Mucosa of rectum (tissue), 2 donors: Measurements from ENCODE around the gene MIOX.

Experiments used
- H3K27ac ChIP-seq, 2 donors: one replicate each; pipeline ENCODE4 v1.7.0; 2013; ENCODE audit warnings: inconsistent platforms in 2 of 2, low read depth in 2 of 2, low read length in 2 of 2
- H3K27me3 ChIP-seq, 2 donors: one replicate each; pipeline ENCODE4 v1.7.0; 2013; ENCODE audit warnings: low read length in 2 of 2; ENCODE audit not compliant: control insufficient read depth in 2 of 2, insufficient read depth in 2 of 2
- H3K36me3 ChIP-seq, 2 donors: one replicate each; pipeline ENCODE4 v1.7.0; 2013; ENCODE audit warnings: low read length in 2 of 2; ENCODE audit not compliant: control insufficient read depth in 2 of 2, insufficient read depth in 2 of 2
- H3K4me1 ChIP-seq, 2 donors: one replicate each; pipeline ENCODE4 v1.7.0; 2013; ENCODE audit warnings: low read length in 2 of 2, mild to moderate bottlenecking in 1 of 2; ENCODE audit not compliant: control insufficient read depth in 2 of 2, insufficient read depth in 2 of 2
- H3K4me3 ChIP-seq, 2 donors: one replicate each; pipeline ENCODE4 v1.7.0; 2013; ENCODE audit warnings: low read length in 2 of 2
- H3K9ac ChIP-seq, 2 donors: one replicate each; pipeline ENCODE4 v1.7.0; 2013; ENCODE audit warnings: low read length in 2 of 2, low read depth in 1 of 2, mild to moderate bottlenecking in 1 of 2
- H3K9me3 ChIP-seq, 2 donors: one replicate each; pipeline ENCODE4 v1.7.0; 2013; ENCODE audit warnings: low read length in 2 of 2; ENCODE audit not compliant: control insufficient read depth in 2 of 2
- donor health status: healthy.
- donor health status: Normal muscosa, but diverticular disease.

Gene MIOX

GRCh38 chr22:50505776-50506610 lies 19.3 kb downstream of the MIOX start:
- H3K4me3 ChIP-seq, result peak overlapping the region in 1 of 2 donors; percentile 80
- H3K4me1 ChIP-seq, result peaks cover 14 to 20% of the 10 kb centered on the region in 2 donors
- H3K9ac ChIP-seq, result peak overlapping the region in 1 of 2 donors; percentile 93

GRCh38 chr22:50506611-50507420 lies 20.2 kb downstream of the MIOX start:
- H3K36me3 ChIP-seq, result peaks cover 10 to 13% of the 10 kb centered on the region in 2 donors
- peak overlapping the region; percentile 80 to 96 for H3K4me3 ChIP-seq
- H3K9ac ChIP-seq, result peak overlapping the region; percentile 71 to 93
- peak overlapping the region; percentile 70 to 89 for H3K27ac ChIP-seq
- H3K9me3 ChIP-seq, result no peaks in the 10 kb centered on the region
- no peaks in the 10 kb centered on the region for H3K27me3 ChIP-seq
- peaks cover 14 to 20% of the 10 kb centered on the region in 2 donors for H3K4me1 ChIP-seq

More at GRCh38 chr22:50505776-50506610, 19.3 kb downstream of the MIOX start:
- Histone ChIP-seq H3K9me3 (no peaks in the 10 kb centered on the region), H3K27me3 (no peaks in the 10 kb centered on the region), H3K36me3 (peaks cover 10 to 13% of the 10 kb centered on the region in 2 donors), H3K27ac (no peak overlapping the region)

- Histone ChIP-seq H3K4me1 (peaks cover 14 to 20% of the 10 kb centered on the region in 2 donors), H3K4me3 (peak within 1 kb of the TSS; percentile 80 to 96), H3K9ac (peak within 1 kb of the TSS; percentile 71 to 93), H3K36me3 (peaks cover 10 to 12% of the 10 kb centered on the region in 2 donors), H3K27me3 (no peaks in the 10 kb centered on the region), H3K9me3 (no peaks in the 10 kb centered on the region), H3K27ac (peak within 1 kb of the TSS; percentile 87 to 89)
Observed at GRCh38 chr22:50507421-50507990, 20.8 kb downstream of the MIOX start, which contains the start of gene LMF2. LMF2 (minus strand) TSS chr22:50507702; CDS start chr22:50507675, 27 bp downstream.

GRCh38 chr22:50507991-50508884 lies 21.6 kb downstream of the MIOX start, which contains the start of gene NCAPH2:
NCAPH2 (plus strand) TSS chr22:50508224; CDS start chr22:50508338, 114 bp downstream.
- Histone ChIP-seq H3K27ac (peak within 1 kb of the TSS; percentile 87 to 89), H3K36me3 (peaks cover 7 to 11% of the 10 kb centered on the region in 2 donors), H3K4me3 (peak within 1 kb of the TSS; percentile 80 to 96), H3K9me3 (no peaks in the 10 kb centered on the region), H3K9ac (peak within 1 kb of the TSS; percentile 71 to 93), H3K4me1 (peaks cover 14 to 20% of the 10 kb centered on the region in 2 donors), H3K27me3 (no peaks in the 10 kb centered on the region)

DNA sequence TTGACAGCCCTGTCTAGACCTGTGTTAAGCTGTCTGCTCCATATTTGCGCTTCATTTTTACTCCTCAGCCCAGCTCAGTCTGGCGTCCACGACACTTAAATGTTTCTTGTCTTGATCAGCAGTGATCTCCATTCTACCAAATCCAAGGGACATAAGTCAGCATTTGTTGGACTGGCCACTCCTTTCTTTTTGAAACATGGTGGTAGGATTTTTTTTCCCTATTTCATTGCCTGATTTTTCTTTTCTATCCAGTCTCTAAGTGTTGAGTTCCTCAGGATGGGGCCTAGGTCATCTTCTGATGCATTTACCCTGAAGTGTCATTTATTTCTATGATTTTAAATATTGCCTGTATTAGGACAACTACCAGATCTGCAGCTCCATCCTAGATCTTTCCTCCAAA lies 22.2 kb downstream of the MIOX start:
- H3K27ac ChIP-seq, result peak overlapping the region; percentile 87 to 88
- H3K36me3 ChIP-seq, result peaks cover 7 to 11% of the 10 kb centered on the region in 2 donors
- no peaks in the 10 kb centered on the region for H3K9me3 ChIP-seq
- no peaks in the 10 kb centered on the region for H3K27me3 ChIP-seq
- H3K9ac ChIP-seq, result peak overlapping the region; percentile 65 to 77
- peak overlapping the region; percentile 80 to 82 for H3K4me3 ChIP-seq
- H3K4me1 ChIP-seq, result peaks cover 14 to 20% of the 10 kb centered on the region in 2 donors

DNA sequence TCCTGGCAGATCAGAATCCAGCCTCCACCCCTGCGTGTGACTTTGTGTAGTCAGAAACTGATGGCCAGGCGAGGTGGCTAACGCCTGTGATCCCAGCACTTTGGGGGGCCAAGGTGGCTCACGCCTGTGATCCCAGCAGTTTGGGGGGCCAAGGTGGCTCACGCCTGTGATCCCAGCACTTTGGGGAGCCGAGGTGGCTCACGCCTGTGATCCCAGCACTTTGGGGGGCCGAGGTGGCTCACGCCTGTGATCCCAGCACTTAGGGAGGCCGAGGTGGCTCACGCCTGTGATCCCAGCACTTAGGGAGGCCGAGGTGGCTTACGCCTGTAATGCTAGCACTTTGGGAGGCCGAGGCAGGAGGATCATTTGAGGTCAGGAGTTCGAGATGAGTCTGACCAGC lies 26.5 kb downstream of the MIOX start:
- H3K36me3 ChIP-seq, result peaks cover 17 to 23% of the 10 kb centered on the region in 2 donors
- H3K27me3 ChIP-seq, result no peaks in the 10 kb centered on the region
- no peak overlapping the region for H3K9ac ChIP-seq
- peaks cover 8 to 11% of the 10 kb centered on the region in 2 donors for H3K4me1 ChIP-seq
- H3K27ac ChIP-seq, result no peak overlapping the region
- H3K4me3 ChIP-seq, result no peak overlapping the region
- H3K9me3 ChIP-seq, result no peaks in the 10 kb centered on the region

GRCh38 chr22:50516068-50516467 lies 29.4 kb downstream of the MIOX start:
- Histone ChIP-seq H3K4me3 (no peak overlapping the region), H3K36me3 (peaks cover 31 to 34% of the 10 kb centered on the region in 2 donors), H3K9me3 (no peaks in the 10 kb centered on the region), H3K4me1 (no peaks in the 10 kb centered on the region), H3K27ac (no peak overlapping the region), H3K27me3 (no peaks in the 10 kb centered on the region), H3K9ac (no peak overlapping the region)

DNA sequence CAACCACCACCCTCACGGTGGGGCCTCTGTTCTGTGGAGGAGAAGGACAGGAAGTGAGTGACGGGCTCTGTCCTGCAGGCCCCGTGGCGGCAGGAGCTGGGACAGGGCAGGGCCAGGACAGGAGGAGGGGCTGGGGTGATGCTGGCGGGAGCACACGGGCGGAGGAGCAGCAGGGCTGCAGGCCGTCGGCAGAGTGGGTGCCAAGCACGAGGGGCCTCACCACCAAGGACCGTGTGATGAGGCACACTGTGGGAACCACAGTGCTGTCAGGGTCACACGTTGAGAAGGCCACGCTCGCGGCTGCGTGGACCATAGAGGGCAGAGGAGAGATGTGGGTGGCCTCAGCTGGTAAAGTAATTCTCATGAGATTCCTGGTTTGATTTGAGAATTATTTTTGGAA lies 30.2 kb downstream of the MIOX start:
- peaks cover 38 to 42% of the 10 kb centered on the region in 2 donors for H3K36me3 ChIP-seq
- no peak overlapping the region for H3K27ac ChIP-seq
- H3K4me1 ChIP-seq, result no peaks in the 10 kb centered on the region
- no peaks in the 10 kb centered on the region for H3K9me3 ChIP-seq
- no peaks in the 10 kb centered on the region for H3K27me3 ChIP-seq
- H3K9ac ChIP-seq, result no peak overlapping the region
- no peak overlapping the region for H3K4me3 ChIP-seq
